Omental fat pad (tissue), 4 donors: Measurements from ENCODE around the gene PRKD1. TPM values are rescaled to one million over a fixed set of nuclear protein-coding genes. Genes with fewer than 3 reads are reported as not detected.

Source experiments
- ATAC-seq: fragments of 150-250 bp; one replicate; pipeline ENCODE4 v1.9.1; 2016; ENCODE audit warnings: mild to moderate bottlenecking, moderate library complexity; ENCODE audit not compliant: low FRiP score
- DNase-seq: peaks from one replicate; pipeline ENCODE4 v3.0.0-alpha.2; 2019; ENCODE audit warnings: low spot score
- total RNA-seq, 4 donors: library from RNA; depleted of rRNA; stranded (reverse); fragments of >200 nt; gene quantifications; one replicate each; pipeline ENCODE4 v1.1.0, GENCODE V29; 2016
- TF ChIP-seq, protein P1 (sequence below), 3 donors: fragments of 450-650 bp; IDR thresholded peaks; one replicate each; pipeline ENCODE4 v1.5.1; 2016 to 2017; ENCODE audit warnings: antibody characterized with exemption in 3 of 3, mild to moderate bottlenecking in 3 of 3, moderate library complexity in 2 of 3

Gene PRKD1
- total RNA-seq, 4 donors from 2014 or later: 9.1 to 34.7 (median 14.6) TPM

DNA sequence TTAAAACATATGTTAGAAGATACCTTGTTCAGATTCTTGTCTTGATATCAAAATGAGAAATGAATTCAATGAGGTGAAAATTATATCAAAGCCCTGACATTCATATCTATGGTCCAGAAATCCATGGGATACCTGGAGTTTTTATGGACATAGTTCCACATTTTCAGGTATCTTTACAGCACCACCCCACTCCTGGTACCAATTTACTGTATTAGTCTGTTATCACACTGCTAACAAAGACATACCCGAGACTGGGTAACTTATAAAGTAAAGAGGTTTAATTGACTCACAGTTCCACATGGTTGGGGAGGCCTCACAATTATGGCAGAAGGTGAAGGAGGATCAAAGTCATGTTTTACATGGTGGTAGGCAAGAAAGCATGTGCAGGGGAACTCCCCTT is 361.5 kb downstream of the PRKD1 start:
- ATAC-seq (no peak), DNase-seq (no peak)
- TF ChIP-seq, protein P1, sequence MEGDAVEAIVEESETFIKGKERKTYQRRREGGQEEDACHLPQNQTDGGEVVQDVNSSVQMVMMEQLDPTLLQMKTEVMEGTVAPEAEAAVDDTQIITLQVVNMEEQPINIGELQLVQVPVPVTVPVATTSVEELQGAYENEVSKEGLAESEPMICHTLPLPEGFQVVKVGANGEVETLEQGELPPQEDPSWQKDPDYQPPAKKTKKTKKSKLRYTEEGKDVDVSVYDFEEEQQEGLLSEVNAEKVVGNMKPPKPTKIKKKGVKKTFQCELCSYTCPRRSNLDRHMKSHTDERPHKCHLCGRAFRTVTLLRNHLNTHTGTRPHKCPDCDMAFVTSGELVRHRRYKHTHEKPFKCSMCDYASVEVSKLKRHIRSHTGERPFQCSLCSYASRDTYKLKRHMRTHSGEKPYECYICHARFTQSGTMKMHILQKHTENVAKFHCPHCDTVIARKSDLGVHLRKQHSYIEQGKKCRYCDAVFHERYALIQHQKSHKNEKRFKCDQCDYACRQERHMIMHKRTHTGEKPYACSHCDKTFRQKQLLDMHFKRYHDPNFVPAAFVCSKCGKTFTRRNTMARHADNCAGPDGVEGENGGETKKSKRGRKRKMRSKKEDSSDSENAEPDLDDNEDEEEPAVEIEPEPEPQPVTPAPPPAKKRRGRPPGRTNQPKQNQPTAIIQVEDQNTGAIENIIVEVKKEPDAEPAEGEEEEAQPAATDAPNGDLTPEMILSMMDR (IDR thresholded peaks at IDR 0.05): no peak

DNA sequence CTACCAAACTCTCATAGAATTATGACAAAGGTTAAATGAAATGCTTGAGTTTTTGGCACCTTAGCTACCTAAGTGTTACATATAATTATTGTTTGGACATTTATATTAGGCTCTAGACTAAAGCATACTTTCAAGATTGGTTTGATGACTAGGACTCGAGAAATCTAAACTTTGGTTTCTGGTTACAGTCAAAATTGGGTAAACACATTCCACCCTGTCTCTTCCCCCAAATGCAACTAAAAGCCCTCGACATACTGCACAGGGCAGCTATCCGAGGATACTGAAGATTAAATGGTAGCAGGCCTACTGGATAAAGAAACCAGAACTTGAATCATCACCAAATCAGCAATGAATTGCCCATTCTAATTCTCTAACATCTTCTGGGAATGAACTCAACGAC is 369.1 kb downstream of the PRKD1 start:
- ATAC-seq (no peak), DNase-seq (no peak)
- TF ChIP-seq, protein P1 (IDR thresholded peaks at IDR 0.05): no peak

DNA sequence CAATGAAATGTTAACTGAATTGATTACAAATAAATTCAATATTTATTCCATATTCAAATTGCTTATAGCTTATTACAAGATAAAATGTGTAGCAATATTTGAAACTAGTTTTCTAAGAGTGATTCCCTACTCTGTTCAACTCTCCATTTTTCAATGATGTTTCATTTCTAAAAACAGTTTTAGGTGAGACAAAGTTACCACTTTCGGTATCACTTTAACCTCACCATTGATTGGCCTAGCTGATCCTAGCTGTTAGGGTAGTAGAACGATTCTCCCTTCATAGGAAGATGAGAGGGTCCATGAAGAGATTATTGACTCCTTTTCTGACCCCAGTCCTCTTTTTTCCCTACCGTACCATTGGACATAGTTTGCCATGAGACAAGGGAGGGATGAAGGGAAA is 373.3 kb downstream of the PRKD1 start:
- DNase-seq (no peak), ATAC-seq (no peak)
- TF ChIP-seq, protein P1 (IDR thresholded peaks at IDR 0.05): no peak

DNA sequence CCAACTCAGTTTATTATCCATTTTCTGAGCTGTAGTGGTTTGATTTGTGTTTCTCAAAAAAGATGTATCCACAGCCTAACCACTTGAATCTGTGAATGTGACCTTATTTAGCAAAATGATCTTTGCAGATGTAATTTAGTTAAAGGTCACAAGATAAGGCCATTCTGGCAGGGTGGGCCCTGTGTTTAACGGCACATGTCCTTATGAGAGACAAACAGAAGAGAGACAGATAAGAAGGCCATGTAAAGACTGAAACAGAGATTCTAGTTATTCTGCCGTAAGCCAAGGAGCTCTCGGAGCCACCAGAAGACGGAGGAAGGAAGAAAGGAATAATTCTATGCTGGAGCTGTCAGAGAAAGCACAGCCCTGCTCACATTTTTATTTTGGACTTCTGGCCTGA is 374.2 kb downstream of the PRKD1 start:
- DNase-seq: no peak
- TF ChIP-seq, protein P1 (IDR thresholded peaks at IDR 0.05): no peak
- ATAC-seq: no peak

DNA sequence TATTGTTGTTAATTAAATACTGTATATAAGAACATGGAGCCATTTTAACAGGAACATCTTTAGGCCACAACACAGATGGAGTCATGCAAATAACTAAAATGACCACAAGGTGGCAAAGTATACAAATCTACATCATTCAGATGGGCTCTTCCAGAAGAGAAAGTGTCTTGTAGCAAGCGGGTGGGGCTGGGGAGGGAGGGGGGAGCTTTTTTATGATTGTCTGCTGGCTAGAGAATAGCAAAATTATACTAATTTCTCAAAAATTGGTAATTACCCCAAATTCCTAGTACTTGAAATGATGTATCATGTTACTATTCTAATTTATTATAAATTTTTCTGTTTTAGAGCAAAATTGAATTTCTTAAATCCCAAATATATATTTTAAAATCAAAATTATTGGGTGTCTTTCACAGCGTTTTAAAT is 378.7 kb downstream of the PRKD1 start:
- DNase-seq: no peak
- no peak for ATAC-seq
- TF ChIP-seq, protein P1 (IDR thresholded peaks at IDR 0.05): no peak

DNA sequence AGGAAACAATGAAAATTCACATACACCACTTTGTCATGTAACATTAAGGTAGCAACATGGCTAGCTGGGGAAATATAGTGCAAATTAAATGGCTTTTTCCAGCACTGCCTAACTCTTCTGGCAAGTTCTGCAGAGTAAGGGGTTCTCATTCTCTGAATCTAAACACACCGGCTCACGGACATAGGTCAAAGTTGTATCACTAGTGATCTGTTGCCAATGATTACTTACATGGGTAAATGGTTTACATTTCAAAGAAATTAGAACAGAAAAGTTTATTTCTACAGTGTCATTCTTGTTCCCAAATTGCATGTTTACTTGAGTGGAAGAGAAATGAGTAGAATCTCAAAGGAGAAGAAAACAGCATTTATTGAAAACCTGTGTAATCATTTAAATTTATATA is 381.9 kb downstream of the PRKD1 start:
- DNase-seq (no peak), ATAC-seq (no peak)
- TF ChIP-seq, protein P1 (IDR thresholded peaks at IDR 0.05): no peak

DNA sequence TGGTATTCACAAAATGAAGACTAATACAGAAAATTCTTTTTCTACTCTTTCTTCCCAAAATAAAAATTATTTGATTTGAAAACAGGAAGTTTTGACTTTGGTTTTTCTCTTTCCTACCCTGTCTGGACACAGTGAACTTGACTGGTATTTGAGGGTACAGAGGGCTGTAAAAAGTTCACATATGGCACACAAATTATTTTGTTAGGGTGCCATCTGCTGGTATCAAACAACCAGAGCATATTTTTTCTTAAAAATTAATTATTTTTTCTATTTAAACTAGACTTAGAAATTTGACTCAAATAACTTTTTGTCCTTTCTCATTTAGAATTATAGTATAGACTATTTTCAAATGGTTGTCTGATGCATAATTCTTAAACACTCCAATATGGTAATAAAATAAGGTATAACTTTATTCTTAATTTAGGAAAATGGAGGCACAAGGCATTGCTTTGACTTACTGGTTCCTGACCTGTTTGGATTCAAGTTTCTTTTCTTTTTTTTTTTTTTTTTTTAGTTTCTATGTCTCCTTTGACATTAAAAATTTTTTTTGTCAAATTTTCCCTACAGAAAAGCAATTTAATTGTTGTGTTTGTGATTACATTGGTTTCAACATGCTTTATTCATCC is 390.6 kb downstream of the PRKD1 start:
- DNase-seq: no peak
- TF ChIP-seq, protein P1 (IDR thresholded peaks at IDR 0.05): no peak
- no peak for ATAC-seq
